Measurements from ENCODE around the gene ZC3H15. TPM values are rescaled to one million over a fixed set of nuclear protein-coding genes. Genes with fewer than 3 reads are reported as not detected.

The ZC3H15 gene
- total and polyA plus RNA-seq, 2 of the 8 experiments (the other 6 are each of a cell fraction or from before 2014, with no cell fraction given) = 32.0 to 80.8 TPM

DNA sequence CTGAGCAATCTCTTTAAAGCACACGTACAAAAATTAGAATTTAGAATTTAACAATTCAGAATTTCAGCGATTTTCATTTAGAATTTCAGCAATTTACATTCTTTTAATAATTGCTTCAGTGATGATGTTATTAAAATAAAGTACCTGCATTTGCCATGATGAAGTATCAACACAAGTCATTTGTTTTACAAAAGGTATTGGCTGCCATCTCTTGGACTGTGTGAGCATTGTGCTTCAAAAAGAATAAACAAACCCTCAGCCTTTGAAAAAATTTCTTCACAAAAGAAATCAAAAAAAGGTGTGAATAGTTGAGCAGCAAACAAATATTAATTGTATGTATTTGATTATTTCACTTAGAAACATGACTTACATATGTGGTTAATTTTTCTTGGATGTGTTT lies 27.1 kb upstream of the ZC3H15 start:
- no peak overlapping the region for H3K23ac ChIP-seq (ENCODE audit: insufficient read length)
- no peaks in the 10 kb centered on the region for H3K79me1 ChIP-seq (ENCODE audit: low read depth, low read length)
- no peak overlapping the region for H3K27ac ChIP-seq (ENCODE audit: low read depth, low read length)
- H3K4me1 ChIP-seq (replicated peaks in 1 of 4; ENCODE audit: control insufficient read depth in 3 of 4, insufficient read depth in 4 of 4, low read length in 3 of 4) = no peaks in the 10 kb centered on the region
- ChIA-PET CTCF (ENCODE audit: partially characterized antibody) (interaction anchor here (0.8 to 1.3 kb wide), 2 partner anchors 721 to 929 kb away, joined by 3 read pairs; partner anchors contain the start of gene FSIP2), POLR2A (ENCODE audit: partially characterized antibody) (no interaction called here)
- H3K36me3 ChIP-seq (ENCODE audit: control insufficient read depth in 2 of 4, insufficient read depth in 4 of 4, low read length in 3 of 4) = peaks cover 0 to 2% (median 0%) of the 10 kb centered on the region in 4 experiments; a peak in 1 of 8 replicates
- H2BK20ac ChIP-seq (ENCODE audit: low read length) = no peak overlapping the region
- DNase-seq (ENCODE audit: low read depth in 1 of 2, low spot score in 2 of 2) (no peak), FAIRE-seq (peak; percentile 28)
- no peaks in the 10 kb centered on the region for H3K79me2 ChIP-seq (ENCODE audit: control insufficient read depth in 1 of 2, insufficient read depth in 2 of 2, low read length in 2 of 2)
- no peak overlapping the region for H2BK120ac ChIP-seq (replicated peaks; ENCODE audit: low read depth, low read length)
- H2AK5ac ChIP-seq (ENCODE audit: low read depth, low read length) = no peak overlapping the region
- no peak overlapping the region for H3K4ac ChIP-seq (replicated peaks; ENCODE audit: insufficient read length, low read depth, low read length)
- H3K56ac ChIP-seq (replicated peaks; ENCODE audit: insufficient read length, low read depth, low read length) = no peak overlapping the region
- no peak overlapping the region for H4K8ac ChIP-seq (ENCODE audit: extremely low read depth, insufficient read depth, low read length)
- no peaks in the 10 kb centered on the region for H3K27me3 ChIP-seq (replicated peaks in 1 of 4; ENCODE audit: control insufficient read depth in 3 of 4, extremely low read depth in 1 of 4, insufficient read depth in 3 of 4, low read length in 3 of 4)
- no peak overlapping the region for H3K4me2 ChIP-seq (ENCODE audit: insufficient read depth in 1 of 2, low read depth in 2 of 2, low read length in 2 of 2)
- no peak overlapping the region for H3K9ac ChIP-seq (replicated peaks in 1 of 4; ENCODE audit: extremely low read depth in 1 of 4, low read depth in 3 of 4, low read length in 3 of 4)
- H4K20me1 ChIP-seq (replicated peaks in 1 of 2; ENCODE audit: control insufficient read depth in 1 of 2, insufficient read depth in 2 of 2, low read length in 2 of 2) = no peaks in the 10 kb centered on the region
- H3K23me2 ChIP-seq (ENCODE audit: low read depth, low read length) = no peaks in the 10 kb centered on the region
- no peak overlapping the region for H3K14ac ChIP-seq (ENCODE audit: insufficient read length)
- H4K5ac ChIP-seq (ENCODE audit: insufficient read length, low read depth, low read length) = no peak overlapping the region
- 84% methylated on average over 2 of the region's 2 CpGs; no CpG with 5 or more reads in 1 of the 2 experiments for WGBS, 2 experiments (ENCODE audit: extremely low coverage in 1 of 2, insufficient coverage in 1 of 2, insufficient read length in 1 of 2, insufficient replicate concordance in 2 of 2, low coverage in 1 of 2, low lambda C conversion rate in 2 of 2, missing lambda C conversion rate in 1 of 2)
- H2BK15ac ChIP-seq (ENCODE audit: low read length) = no peak overlapping the region
- H3K4me3 ChIP-seq (ENCODE audit: extremely low read depth in 1 of 4, insufficient read depth in 2 of 4, low read depth in 3 of 4, low read length in 4 of 4) = no peak overlapping the region
- no peak overlapping the region for H2BK5ac ChIP-seq (ENCODE audit: low read depth, low read length)
- no peak overlapping the region for H2AFZ ChIP-seq (ENCODE audit: low read length)
- H2BK12ac ChIP-seq (ENCODE audit: low read depth, low read length) = no peak overlapping the region
- H4K91ac ChIP-seq (replicated peaks; ENCODE audit: insufficient read length, low read length) = no peak overlapping the region
- H3K18ac ChIP-seq (ENCODE audit: extremely low read depth, low read length) = no peak overlapping the region
- no peaks in the 10 kb centered on the region for H3K9me3 ChIP-seq (ENCODE audit: insufficient read depth in 2 of 2, low read depth in 1 of 2, low read length in 1 of 2)
- TF ChIP-seq POLR2AphosphoS5 (IDR thresholded peaks at IDR 0.05; ENCODE audit: low read depth, low read length) (no peak), GTF2F1 (IDR thresholded peaks at IDR 0.05; ENCODE audit: borderline replicate concordance, low read depth, low read length) (no peak), ATF3 (IDR thresholded peaks at IDR 0.05; ENCODE audit: insufficient read depth, low read depth, low read length) (no peak), RFX5 (IDR thresholded peaks at IDR 0.05; ENCODE audit: borderline replicate concordance, low read depth, low read length) (no peak), NANOG (IDR thresholded peaks at IDR 0.05; ENCODE audit: insufficient read depth, low read depth, low read length, poor library complexity, severe bottlenecking) (no peak), EGR1 (IDR thresholded peaks at IDR 0.05; ENCODE audit: borderline replicate concordance, low read depth, low read length) (no peak), EZH2 (IDR thresholded peaks at IDR 0.05; ENCODE audit: low read depth, low read length, severe bottlenecking) (no peak), SP1 (IDR thresholded peaks at IDR 0.05; ENCODE audit: low read depth, low read length) (no peak), POU5F1 (IDR thresholded peaks at IDR 0.05; ENCODE audit: low read depth, low read length) (no peak), HDAC2 (IDR thresholded peaks at IDR 0.05; ENCODE audit: borderline replicate concordance in 1 of 2, low read depth in 2 of 2, low read length in 2 of 2) (no peak)
- TF ChIP-seq, protein P1, sequence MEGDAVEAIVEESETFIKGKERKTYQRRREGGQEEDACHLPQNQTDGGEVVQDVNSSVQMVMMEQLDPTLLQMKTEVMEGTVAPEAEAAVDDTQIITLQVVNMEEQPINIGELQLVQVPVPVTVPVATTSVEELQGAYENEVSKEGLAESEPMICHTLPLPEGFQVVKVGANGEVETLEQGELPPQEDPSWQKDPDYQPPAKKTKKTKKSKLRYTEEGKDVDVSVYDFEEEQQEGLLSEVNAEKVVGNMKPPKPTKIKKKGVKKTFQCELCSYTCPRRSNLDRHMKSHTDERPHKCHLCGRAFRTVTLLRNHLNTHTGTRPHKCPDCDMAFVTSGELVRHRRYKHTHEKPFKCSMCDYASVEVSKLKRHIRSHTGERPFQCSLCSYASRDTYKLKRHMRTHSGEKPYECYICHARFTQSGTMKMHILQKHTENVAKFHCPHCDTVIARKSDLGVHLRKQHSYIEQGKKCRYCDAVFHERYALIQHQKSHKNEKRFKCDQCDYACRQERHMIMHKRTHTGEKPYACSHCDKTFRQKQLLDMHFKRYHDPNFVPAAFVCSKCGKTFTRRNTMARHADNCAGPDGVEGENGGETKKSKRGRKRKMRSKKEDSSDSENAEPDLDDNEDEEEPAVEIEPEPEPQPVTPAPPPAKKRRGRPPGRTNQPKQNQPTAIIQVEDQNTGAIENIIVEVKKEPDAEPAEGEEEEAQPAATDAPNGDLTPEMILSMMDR (IDR thresholded peaks at IDR 0.05; ENCODE audit: control extremely low read depth in 1 of 3, insufficient read depth in 1 of 3, low read depth in 1 of 3, low read length in 3 of 3) = peak in 1 of 3 experiments; percentile 29; a peak in 2 of 4 replicates

Measured in H1 (cell line).